ENCODE data around the gene ANAPC2. TPM values are rescaled to one million over a fixed set of nuclear protein-coding genes. Genes with fewer than 3 reads are reported as not detected.

Gene ANAPC2
- polyA plus RNA-seq, 3 donors: 1.9 to 76.8 (median 2.0) TPM

DNA sequence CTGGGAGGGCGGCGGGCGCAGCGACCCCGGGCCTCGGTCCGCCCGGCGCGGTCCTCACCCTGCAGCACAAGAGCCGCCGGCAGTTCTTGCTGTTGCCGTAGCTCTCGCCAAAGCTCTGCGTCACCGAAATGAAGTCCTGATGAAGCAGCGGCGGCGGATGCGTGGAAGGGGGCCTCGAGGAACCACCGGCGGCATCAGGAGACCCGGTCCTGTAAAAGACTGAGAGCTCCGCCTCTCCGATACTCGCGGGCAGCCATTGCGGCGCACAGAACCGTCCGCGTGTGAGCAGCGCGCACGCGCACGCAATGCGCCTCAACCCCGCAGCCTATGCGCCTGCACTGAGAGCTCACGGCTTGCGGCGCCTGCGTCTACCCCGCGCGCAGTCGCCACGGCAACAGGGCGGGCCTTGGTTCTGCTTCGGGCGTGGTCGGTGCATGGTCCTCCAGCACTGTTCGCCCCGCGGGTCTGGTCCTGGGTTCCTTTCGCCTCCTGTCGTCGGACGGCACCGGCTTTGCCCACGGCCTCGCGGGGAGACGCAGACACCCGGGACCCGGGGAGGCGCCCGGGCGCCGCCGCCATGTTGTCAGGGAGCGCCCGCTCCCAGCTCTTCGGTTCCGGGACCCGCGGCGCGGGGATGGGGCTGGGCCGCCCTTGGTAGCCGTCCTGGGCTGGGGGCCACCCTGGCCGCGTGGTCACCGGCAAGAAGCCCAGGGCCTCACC is 58.7 kb downstream of the ANAPC2 start:
- Histone ChIP-seq H4K20me1 (ENCODE audit: insufficient read depth, low read length) (no peaks in the 10 kb centered on the region), H3K9me3 (replicated peaks in 1 of 2; ENCODE audit: control insufficient read depth in 1 of 2, insufficient read depth in 1 of 2, low read length in 2 of 2) (peaks cover 10 to 17% of the 10 kb centered on the region in 2 donors), H3K27me3 (ENCODE audit: control insufficient read depth in 2 of 2, insufficient read depth in 2 of 2, low read length in 2 of 2) (peaks cover 0 to 25% of the 10 kb centered on the region in 2 donors), H3K4me1 (ENCODE audit: control insufficient read depth in 1 of 2, insufficient read depth in 2 of 2, low read length in 2 of 2) (peaks cover 33 to 42% of the 10 kb centered on the region in 2 donors), H3K4me3 (replicated peaks in 1 of 3; ENCODE audit: low read depth in 2 of 3, low read length in 3 of 3) (peak overlapping the region; percentile 63 to 82 (median 67)), H3K9ac (ENCODE audit: insufficient read depth, low read length, poor library complexity, severe bottlenecking) (peak overlapping the region; percentile 60), H3K36me3 (replicated peaks in 1 of 2; ENCODE audit: control insufficient read depth in 1 of 2, insufficient read depth in 2 of 2, low read length in 2 of 2) (no peaks in the 10 kb centered on the region), H3K4me2 (replicated peaks; ENCODE audit: extremely low read depth, low read length, poor library complexity, severe bottlenecking) (peak overlapping the region; percentile 88), H3K27ac (ENCODE audit: low read depth in 1 of 2, low read length in 2 of 2) (peak overlapping the region in 1 of 2 donors; percentile 31), H2AFZ (ENCODE audit: insufficient read depth, low read depth, low read length, poor library complexity, severe bottlenecking) (peak overlapping the region; percentile 92), H3K79me2 (ENCODE audit: insufficient read depth, low read length) (no peaks in the 10 kb centered on the region)
- peaks cover 3 to 19% (median 14%) of the 10 kb centered on the region in 7 donors for H3K9me3 Mint-ChIP-seq
- H3K27me3 Mint-ChIP-seq (ENCODE audit: low read depth in 3 of 3): peaks cover 34 to 47% (median 38%) of the 10 kb centered on the region in 3 donors
- H3K4me3 Mint-ChIP-seq: peak overlapping the region; percentile 80 to 87
- H3K27ac Mint-ChIP-seq: peak overlapping the region in 4 of 7 donors; percentile 8 to 42 (median 27)
- peaks cover 0 to 3% of the 10 kb centered on the region in 2 donors for H3K36me3 Mint-ChIP-seq
- peak; percentile 84 to 88 (median 85) for DNase-seq
- WGBS (ENCODE audit: insufficient coverage): under 1% methylated on average over 86 of the region's 86 CpGs
- intact Hi-C loops (cut with micrococcal nuclease): loop anchor here in 1 of 2 donors (5.0 kb wide), 1 partner anchor 93 kb away; the partner anchor contains the start of gene RNF208
- TF ChIP-seq, protein P1, sequence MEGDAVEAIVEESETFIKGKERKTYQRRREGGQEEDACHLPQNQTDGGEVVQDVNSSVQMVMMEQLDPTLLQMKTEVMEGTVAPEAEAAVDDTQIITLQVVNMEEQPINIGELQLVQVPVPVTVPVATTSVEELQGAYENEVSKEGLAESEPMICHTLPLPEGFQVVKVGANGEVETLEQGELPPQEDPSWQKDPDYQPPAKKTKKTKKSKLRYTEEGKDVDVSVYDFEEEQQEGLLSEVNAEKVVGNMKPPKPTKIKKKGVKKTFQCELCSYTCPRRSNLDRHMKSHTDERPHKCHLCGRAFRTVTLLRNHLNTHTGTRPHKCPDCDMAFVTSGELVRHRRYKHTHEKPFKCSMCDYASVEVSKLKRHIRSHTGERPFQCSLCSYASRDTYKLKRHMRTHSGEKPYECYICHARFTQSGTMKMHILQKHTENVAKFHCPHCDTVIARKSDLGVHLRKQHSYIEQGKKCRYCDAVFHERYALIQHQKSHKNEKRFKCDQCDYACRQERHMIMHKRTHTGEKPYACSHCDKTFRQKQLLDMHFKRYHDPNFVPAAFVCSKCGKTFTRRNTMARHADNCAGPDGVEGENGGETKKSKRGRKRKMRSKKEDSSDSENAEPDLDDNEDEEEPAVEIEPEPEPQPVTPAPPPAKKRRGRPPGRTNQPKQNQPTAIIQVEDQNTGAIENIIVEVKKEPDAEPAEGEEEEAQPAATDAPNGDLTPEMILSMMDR (IDR thresholded peaks at IDR 0.05): no peak
- peaks cover 26% of the 10 kb centered on the region for H3K4me1 Mint-ChIP-seq

DNA sequence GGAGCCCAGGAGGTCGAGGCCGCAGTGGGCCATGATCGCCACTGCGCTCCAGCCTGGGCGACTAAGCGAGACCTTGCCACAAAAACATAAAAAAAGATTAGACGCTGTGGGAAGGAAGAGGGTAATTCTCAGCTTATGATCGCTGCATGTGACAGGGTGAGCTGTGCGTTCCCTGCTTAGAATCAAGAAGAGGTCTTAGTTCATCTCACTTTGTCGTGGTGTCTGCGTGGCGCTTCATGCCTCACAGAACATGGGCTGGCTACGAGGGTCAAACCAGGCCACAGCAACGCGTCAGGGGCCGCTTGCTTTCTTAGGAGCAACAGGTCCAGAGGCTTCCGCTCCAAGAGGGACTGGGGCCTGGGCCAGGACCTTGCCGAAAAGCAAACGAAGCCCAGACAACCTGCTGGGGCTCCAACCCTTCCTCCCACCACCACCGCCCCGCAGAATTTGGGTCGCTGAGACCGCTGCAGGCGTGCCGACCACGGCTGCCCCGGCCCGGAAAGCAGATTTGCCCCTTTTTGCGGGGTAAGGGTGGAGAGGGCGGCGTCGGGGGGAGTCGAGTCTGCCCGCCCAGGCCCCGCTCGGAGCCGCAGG is 59.4 kb downstream of the ANAPC2 start:
- Histone ChIP-seq H3K36me3 (replicated peaks in 1 of 2; ENCODE audit: control insufficient read depth in 1 of 2, insufficient read depth in 2 of 2, low read length in 2 of 2) (no peaks in the 10 kb centered on the region), H3K4me2 (replicated peaks; ENCODE audit: extremely low read depth, low read length, poor library complexity, severe bottlenecking) (peak overlapping the region; percentile 88), H3K27ac (ENCODE audit: low read depth in 1 of 2, low read length in 2 of 2) (no peak overlapping the region), H3K4me3 (replicated peaks in 1 of 3; ENCODE audit: low read depth in 2 of 3, low read length in 3 of 3) (peak overlapping the region; percentile 63 to 82 (median 67)), H3K9ac (ENCODE audit: insufficient read depth, low read length, poor library complexity, severe bottlenecking) (peak overlapping the region; percentile 60), H3K9me3 (replicated peaks in 1 of 2; ENCODE audit: control insufficient read depth in 1 of 2, insufficient read depth in 1 of 2, low read length in 2 of 2) (peaks cover 10 to 17% of the 10 kb centered on the region in 2 donors), H4K20me1 (ENCODE audit: insufficient read depth, low read length) (no peaks in the 10 kb centered on the region), H3K79me2 (ENCODE audit: insufficient read depth, low read length) (no peaks in the 10 kb centered on the region), H3K4me1 (ENCODE audit: control insufficient read depth in 1 of 2, insufficient read depth in 2 of 2, low read length in 2 of 2) (peaks cover 33 to 42% of the 10 kb centered on the region in 2 donors), H3K27me3 (ENCODE audit: control insufficient read depth in 2 of 2, insufficient read depth in 2 of 2, low read length in 2 of 2) (peaks cover 0 to 25% of the 10 kb centered on the region in 2 donors), H2AFZ (ENCODE audit: insufficient read depth, low read depth, low read length, poor library complexity, severe bottlenecking) (peak overlapping the region; percentile 92)
- TF ChIP-seq, protein P1 (IDR thresholded peaks at IDR 0.05): no peak
- intact Hi-C loops (cut with micrococcal nuclease): loop anchor here in 1 of 2 donors (5.0 kb wide), 1 partner anchor 93 kb away; the partner anchor contains the start of gene RNF208
- Mint-ChIP-seq H3K4me1 (peaks cover 26% of the 10 kb centered on the region), H3K27ac (no peak overlapping the region), H3K9me3 (peaks cover 3 to 19% (median 14%) of the 10 kb centered on the region in 7 donors), H3K27me3 (ENCODE audit: low read depth in 3 of 3) (peaks cover 28 to 42% (median 32%) of the 10 kb centered on the region in 3 donors), H3K36me3 (peaks cover 0 to 3% of the 10 kb centered on the region in 2 donors), H3K4me3 (peak overlapping the region; percentile 80 to 99)
- 20% methylated on average over 29 of the region's 37 CpGs for WGBS (ENCODE audit: insufficient coverage)
- DNase-seq: no peak

All from CD14-positive monocyte (primary cell).